OCI-LY7 (cell line): ENCODE results near the gene INKA2.

ENCODE experiments used
- CTCF ChIP-seq: fragments of 200-600 bp; sonication (generic); conservative IDR thresholded peaks from 2 replicates; pipeline ENCODE4 v1.5.1; 2014; ENCODE audit warnings: mild to moderate bottlenecking, antibody characterized with exemption, low read length, moderate library complexity, mixed read lengths
- EZH2phosphoT487 ChIP-seq: fragments of 200-600 bp; sonication (generic); IDR thresholded peaks from 2 replicates; pipeline ENCODE4 v1.6.1; 2018; ENCODE audit warnings: low read depth, borderline replicate concordance, mild to moderate bottlenecking, mixed run types, antibody characterized with exemption, low read length, moderate library complexity, mixed read lengths

GRCh38 chr1:111696330-111696729 is 42.9 kb downstream of the INKA2 start:
- TF ChIP-seq CTCF: no peak
- TF ChIP-seq EZH2phosphoT487: no peak
